ENCODE measurements around the gene ZSWIM4. TPM values are rescaled to one million over a fixed set of nuclear protein-coding genes. Genes with fewer than 3 reads are reported as not detected.
A peak's percentile ranks its signal among the peaks of the same experiment; 100 is the strongest.

Gene ZSWIM4
- total and polyA plus RNA-seq, 10 of the 15 experiments (the other 5 are each of a cell fraction or from before 2014, with no cell fraction given): 0.73 to 11.1 (median 1.8) TPM; not detected in 2

GRCh38 chr19:13765395-13766094, 29.7 kb upstream of the ZSWIM4 start:
- H3K9me3 ChIP-seq (replicated peaks; ENCODE audit: control insufficient read depth, insufficient read depth, low read length): no peaks in the 10 kb centered on the region
- ATAC-seq: peak; percentile 11; the same call in 2 of the 3 replicates
- peak overlapping the region; percentile 83 for H3K4me3 ChIP-seq
- no peak for DNase-seq (ENCODE audit: low read depth, low spot score)
- WGBS (ENCODE audit: insufficient coverage, insufficient replicate concordance, low lambda C conversion rate, missing lambda C conversion rate): 70% methylated on average over 19 of the region's 19 CpGs
- H2AFZ ChIP-seq (ENCODE audit: control insufficient read depth, low read depth, low read length): peak overlapping the region; percentile 61
- H3K79me2 ChIP-seq (ENCODE audit: control insufficient read depth, insufficient read depth, low read length): peaks cover 19% of the 10 kb centered on the region
- RAD21 ChIA-PET (ENCODE audit: unreplicated experiment): interaction anchor here (1.4 kb wide), 1 partner anchor 8 kb away, joined by 7 read pairs; the partner anchor contains the start of gene C19orf53
- H3K36me3 ChIP-seq (ENCODE audit: control insufficient read depth in 2 of 2, insufficient read depth in 2 of 2, low read length in 1 of 2): peaks cover 3 to 4% of the 10 kb centered on the region in 2 experiments; a peak in 3 of 4 replicates
- H3K4me2 ChIP-seq (ENCODE audit: control insufficient read depth, insufficient read depth): peak overlapping the region; percentile 94
- 0 out of 2 replicates have a peak overlapping the region, but pooled peaks have one; percentile 20 for H3K27ac ChIP-seq (ENCODE audit: control insufficient read depth, insufficient read depth)
- TSS peak; percentile 61 for BruUV-seq (replicated peaks)
- CTCF ChIA-PET: interaction anchor here (1.0 kb wide), 1 partner anchor 17 kb away, joined by 3 read pairs; a partner anchor contains a TSS
- TF ChIP-seq PRDM15 (CRISPR knock-in tag; IDR thresholded peaks at IDR 0.05): no peak
- TF ChIP-seq MLLT1 (IDR thresholded peaks at IDR 0.05): 0 out of 2 replicates have a peak, but pooled peaks have one; percentile 53
- peak in 1 of 2 experiments; percentile 24; a peak in 1 of 4 replicates for TF ChIP-seq BHLHE40 (IDR thresholded peaks at IDR 0.05; ENCODE audit: borderline replicate concordance in 1 of 2, low read depth in 2 of 2, low read length in 1 of 2)
- no peaks in the 10 kb centered on the region for H4K20me1 ChIP-seq (ENCODE audit: control insufficient read depth, insufficient read depth)
- H3K9ac ChIP-seq (ENCODE audit: control insufficient read depth, insufficient read depth, low read length): peak overlapping the region; percentile 71
- SMC1A ChIA-PET (ENCODE audit: uncharacterized antibody, unreplicated experiment): interaction anchor here (2.0 kb wide), 1 partner anchor 9 kb away, joined by 6 read pairs; the partner anchor contains the start of gene C19orf53
- H3K4me1 ChIP-seq (ENCODE audit: control insufficient read depth, insufficient read depth, low read length): no peaks in the 10 kb centered on the region
- POLR2A ChIA-PET: interaction anchor here (0.5 to 2.9 kb wide), 2 partner anchors 9 to 83 kb away, joined by 6 to 17 read pairs; partner anchors contain the start of gene C19orf53
- no peak for FAIRE-seq
- no peaks in the 10 kb centered on the region for H3K27me3 ChIP-seq (replicated peaks in 1 of 2; ENCODE audit: control insufficient read depth in 2 of 2, insufficient read depth in 2 of 2, low read length in 1 of 2)
- in situ Hi-C loops (cut with MboI) (no loop called here), intact Hi-C loops (cut with micrococcal nuclease; ENCODE audit: unreplicated experiment) (no loop called here)

Data from GM12878 (cell line).